Thymus (tissue), 11 donors: ENCODE data around the gene ZBTB2. TPM values are rescaled to one million over a fixed set of nuclear protein-coding genes. Genes with fewer than 3 reads are reported as not detected.

Source experiments
- DNase-seq, 9 donors: peaks; one replicate each; pipeline ENCODE4 v3.0.0-alpha.2; 2013; ENCODE audit warnings: low spot score in 9 of 9, low read depth in 6 of 9, missing footprints in 1 of 9
- H3K27ac ChIP-seq, 2 donors: one replicate each; pipeline ENCODE4 v1.5.1; 2013; ENCODE audit warnings: control low read depth in 1 of 2, low read depth in 1 of 2, low read length in 1 of 2, mild to moderate bottlenecking in 1 of 2, moderate library complexity in 1 of 2
- H3K27me3 ChIP-seq, 2 donors: one replicate each; pipeline ENCODE4 v1.5.1; 2013; ENCODE audit warnings: low read length in 1 of 2; ENCODE audit not compliant: control insufficient read depth in 2 of 2, insufficient read depth in 1 of 2
- H3K36me3 ChIP-seq, 2 donors: one replicate each; pipeline ENCODE4 v1.5.1; 2013; ENCODE audit warnings: low read length in 1 of 2, mild to moderate bottlenecking in 1 of 2, moderate library complexity in 1 of 2; ENCODE audit not compliant: control insufficient read depth in 2 of 2, insufficient read depth in 2 of 2
- H3K4me1 ChIP-seq, 2 donors: one replicate each; pipeline ENCODE4 v1.5.1; 2013; ENCODE audit warnings: low read length in 2 of 2; ENCODE audit not compliant: control insufficient read depth in 2 of 2, insufficient read depth in 2 of 2
- H3K4me3 ChIP-seq, 2 donors: one replicate each; pipeline ENCODE4 v1.5.1; 2013; ENCODE audit warnings: low read length in 2 of 2, control low read depth in 1 of 2, mild to moderate bottlenecking in 1 of 2
- H3K9me3 ChIP-seq, 2 donors: one replicate each; pipeline ENCODE4 v1.5.1; 2013; ENCODE audit warnings: low read length in 1 of 2, mild to moderate bottlenecking in 1 of 2; ENCODE audit not compliant: control insufficient read depth in 2 of 2, insufficient read depth in 1 of 2
- WGBS: extraction: QIAGEN DNeasy Blood & Tissue Kit; methylation state at CpG from one replicate; pipeline ENCODE4 v1.1.7; 2013; 5-methylcytosine and 5-hydroxymethylcytosine counted together
- polyA plus RNA-seq: library from polyadenylated mRNA; stranded (reverse); fragments of 200-250 nt; gene quantifications from one replicate; pipeline ENCODE4 v1.2.3, GENCODE V29; 2013
- total RNA-seq: library from RNA; stranded (reverse); fragments of 120-200 nt; gene quantifications from one replicate; pipeline ENCODE4 v1.2.4, GENCODE V29; 2013
- donor health status: healthy.

ZBTB2 gene
- total and polyA plus RNA-seq, 2 donors, result 22.1 to 22.8 TPM

DNA sequence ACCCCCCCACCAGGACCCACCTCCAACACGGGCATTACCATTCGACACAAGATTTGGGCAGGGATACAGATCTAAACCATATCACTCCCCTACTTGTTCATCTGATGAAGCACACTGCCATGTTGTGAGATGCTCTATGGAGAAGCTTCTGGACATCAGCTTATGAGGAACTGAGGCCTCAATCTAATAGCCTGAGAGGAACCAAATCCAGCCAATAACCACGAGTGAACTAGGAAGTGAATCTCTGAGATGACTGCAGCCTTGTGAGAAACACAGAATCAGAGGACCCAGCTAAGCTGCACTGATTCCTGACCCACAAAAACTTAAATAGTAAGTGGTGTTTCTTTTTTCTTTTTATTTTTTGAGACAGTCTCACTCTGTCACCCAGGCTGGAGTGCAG lies 21.6 kb upstream of the ZBTB2 start:
- Histone ChIP-seq H3K4me3 (no peak overlapping the region), H3K9me3 (peaks cover 0 to 6% of the 10 kb centered on the region in 2 donors), H3K27ac (no peak overlapping the region), H3K4me1 (peaks cover 8 to 10% of the 10 kb centered on the region in 2 donors), H3K27me3 (no peaks in the 10 kb centered on the region), H3K36me3 (peaks cover 12 to 52% of the 10 kb centered on the region in 2 donors)
- DNase-seq, result no peak
- WGBS, result 96% methylated on average over 3 of the region's 3 CpGs

DNA sequence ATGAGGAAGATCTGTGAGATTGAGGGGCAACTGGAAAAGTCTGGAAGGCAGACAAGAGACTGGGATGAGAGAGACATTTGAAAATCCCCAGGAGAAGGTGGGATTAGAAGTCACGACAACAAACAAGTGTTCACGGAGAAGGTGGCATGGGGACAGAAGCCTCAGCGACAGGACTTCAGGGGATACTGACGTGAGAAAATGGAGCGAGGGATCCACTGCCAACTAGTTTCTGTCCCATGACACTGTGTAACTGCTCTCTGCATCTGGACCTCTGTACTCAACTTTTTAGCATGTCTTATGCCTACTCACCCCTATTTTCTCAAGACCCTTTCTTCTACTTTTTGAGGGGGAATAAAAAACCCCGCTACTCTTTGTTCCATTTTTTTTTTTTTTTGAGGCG lies 18.3 kb upstream of the ZBTB2 start:
- no peak for DNase-seq
- WGBS, result 97% methylated on average over 7 of the region's 7 CpGs
- H3K36me3 ChIP-seq, result peaks cover 18 to 62% of the 10 kb centered on the region in 2 donors

GRCh38 chr6:151409260-151409659 lies 17.9 kb upstream of the ZBTB2 start:
- Histone ChIP-seq H3K9me3 (peaks cover 0 to 6% of the 10 kb centered on the region in 2 donors), H3K4me3 (no peak overlapping the region), H3K36me3 (peaks cover 18 to 63% of the 10 kb centered on the region in 2 donors), H3K4me1 (peaks cover 8 to 10% of the 10 kb centered on the region in 2 donors), H3K27ac (no peak overlapping the region), H3K27me3 (no peaks in the 10 kb centered on the region)
- WGBS, result 98% methylated on average over 2 of the region's 2 CpGs
- no peak for DNase-seq

More for the DNA sequence above, 18.3 kb upstream of the ZBTB2 start:
- no peak overlapping the region for H3K4me3 ChIP-seq
- no peaks in the 10 kb centered on the region for H3K27me3 ChIP-seq
- peaks cover 0 to 6% of the 10 kb centered on the region in 2 donors for H3K9me3 ChIP-seq
- peaks cover 8 to 10% of the 10 kb centered on the region in 2 donors for H3K4me1 ChIP-seq
- H3K27ac ChIP-seq, result no peak overlapping the region

GRCh38 chr6:151408858-151409257 lies 17.5 kb upstream of the ZBTB2 start:
- WGBS, result 99% methylated on average over 2 of the region's 2 CpGs
- H3K36me3 ChIP-seq, result peaks cover 18 to 65% of the 10 kb centered on the region in 2 donors
- no peak for DNase-seq
- peaks cover 4 to 7% of the 10 kb centered on the region in 2 donors for H3K4me1 ChIP-seq
- H3K9me3 ChIP-seq, result peaks cover 0 to 6% of the 10 kb centered on the region in 2 donors
- H3K4me3 ChIP-seq, result no peak overlapping the region
- no peaks in the 10 kb centered on the region for H3K27me3 ChIP-seq
- H3K27ac ChIP-seq, result no peak overlapping the region

DNA sequence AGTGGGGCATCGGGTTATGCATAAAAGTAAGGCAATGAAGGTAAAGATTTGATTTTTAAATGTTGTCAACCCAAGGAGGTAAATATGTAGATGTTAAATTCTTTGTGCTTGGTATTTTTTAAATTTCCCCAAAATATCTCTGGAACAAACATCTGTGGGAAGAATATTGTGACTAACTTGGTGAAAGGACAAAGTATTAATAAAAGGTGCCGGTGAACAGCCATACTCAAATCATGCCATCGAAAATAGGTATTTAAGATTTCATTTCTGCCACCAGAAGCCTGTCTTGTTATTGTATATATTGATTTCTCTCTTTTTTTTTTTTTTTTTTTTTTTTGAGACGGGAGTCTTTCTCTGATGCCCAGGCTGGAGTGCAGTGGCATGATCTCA lies 12.6 kb upstream of the ZBTB2 start:
- DNase-seq, result no peak
- Histone ChIP-seq H3K36me3 (peaks cover 9 to 51% of the 10 kb centered on the region in 2 donors), H3K4me1 (no peaks in the 10 kb centered on the region), H3K27me3 (no peaks in the 10 kb centered on the region), H3K4me3 (no peak overlapping the region), H3K9me3 (no peaks in the 10 kb centered on the region), H3K27ac (no peak overlapping the region)
- WGBS, result 99% methylated on average over 4 of the region's 4 CpGs

- Histone ChIP-seq H3K9me3 (no peaks in the 10 kb centered on the region), H3K36me3 (peaks cover 6 to 51% of the 10 kb centered on the region in 2 donors), H3K27ac (no peak overlapping the region), H3K4me3 (no peak overlapping the region), H3K4me1 (no peaks in the 10 kb centered on the region), H3K27me3 (no peaks in the 10 kb centered on the region)
- no peak for DNase-seq
- WGBS, result 98% methylated on average over 1 of the region's 1 CpG
These were observed 10.9 kb upstream of the ZBTB2 start for GRCh38 chr6:151402228-151402627.

GRCh38 chr6:151400473-151400872 lies 9.1 kb upstream of the ZBTB2 start:
- H3K4me1 ChIP-seq, result peaks cover under 1% of the 10 kb centered on the region in 2 donors

GRCh38 chr6:151399679-151400078 lies 8.3 kb upstream of the ZBTB2 start:
- Histone ChIP-seq H3K36me3 (peaks cover 3 to 46% of the 10 kb centered on the region in 2 donors), H3K4me1 (peaks cover 2% of the 10 kb centered on the region in 2 donors), H3K27me3 (no peaks in the 10 kb centered on the region), H3K27ac (no peak overlapping the region), H3K9me3 (no peaks in the 10 kb centered on the region), H3K4me3 (no peak overlapping the region)
- 47% methylated on average over 3 of the region's 3 CpGs for WGBS
- no peak for DNase-seq

More at GRCh38 chr6:151400473-151400872, 9.1 kb upstream of the ZBTB2 start:
- no peak for DNase-seq
- Histone ChIP-seq H3K36me3 (peaks cover 3 to 49% of the 10 kb centered on the region in 2 donors), H3K9me3 (no peaks in the 10 kb centered on the region), H3K27ac (no peak overlapping the region), H3K27me3 (no peaks in the 10 kb centered on the region), H3K4me3 (no peak overlapping the region)
- WGBS, result 89% methylated on average over 6 of the region's 6 CpGs

DNA sequence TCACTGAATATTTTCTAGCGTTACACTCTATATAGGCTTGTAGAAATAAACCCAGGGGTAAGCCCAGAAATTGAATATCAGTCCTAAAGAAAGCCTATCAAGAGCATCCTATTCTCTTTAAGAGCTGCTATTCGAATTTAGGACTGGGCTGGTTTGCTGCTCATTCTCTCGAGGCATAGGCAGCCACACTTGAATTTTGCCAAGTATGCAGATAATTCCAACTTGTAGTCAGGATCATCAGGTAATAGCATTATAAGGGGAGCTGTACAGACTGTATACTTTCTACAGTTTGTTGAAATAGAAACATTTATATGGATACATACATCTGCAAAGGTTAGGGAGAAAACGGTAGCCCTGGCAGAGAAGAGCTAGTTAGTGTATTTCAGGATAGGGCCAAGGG lies 2.1 kb upstream of the ZBTB2 start:
- H3K4me3 ChIP-seq, result no peak overlapping the region
- no peaks in the 10 kb centered on the region for H3K9me3 ChIP-seq
- DNase-seq, result no peak
- no peaks in the 10 kb centered on the region for H3K27me3 ChIP-seq
- H3K4me1 ChIP-seq, result peaks cover 17 to 30% of the 10 kb centered on the region in 2 donors
- no peak overlapping the region for H3K27ac ChIP-seq
- WGBS, result 91% methylated on average over 4 of the region's 4 CpGs
- peaks cover 0 to 30% of the 10 kb centered on the region in 2 donors for H3K36me3 ChIP-seq
